GM19238 (cell line): ENCODE results near the gene NBPF10.
"Not testable (repeated sequence)": the region's sequence is repeated elsewhere in the genome, so short reads cannot be mapped to it uniquely, and the experiment has no call there.

Source experiments
- DNase-seq: peaks from one replicate; pipeline ENCODE4 v3.0.0; 2011; ENCODE audit warnings: low spot score; ENCODE audit not compliant: insufficient read length

The NBPF10 gene, protein sequence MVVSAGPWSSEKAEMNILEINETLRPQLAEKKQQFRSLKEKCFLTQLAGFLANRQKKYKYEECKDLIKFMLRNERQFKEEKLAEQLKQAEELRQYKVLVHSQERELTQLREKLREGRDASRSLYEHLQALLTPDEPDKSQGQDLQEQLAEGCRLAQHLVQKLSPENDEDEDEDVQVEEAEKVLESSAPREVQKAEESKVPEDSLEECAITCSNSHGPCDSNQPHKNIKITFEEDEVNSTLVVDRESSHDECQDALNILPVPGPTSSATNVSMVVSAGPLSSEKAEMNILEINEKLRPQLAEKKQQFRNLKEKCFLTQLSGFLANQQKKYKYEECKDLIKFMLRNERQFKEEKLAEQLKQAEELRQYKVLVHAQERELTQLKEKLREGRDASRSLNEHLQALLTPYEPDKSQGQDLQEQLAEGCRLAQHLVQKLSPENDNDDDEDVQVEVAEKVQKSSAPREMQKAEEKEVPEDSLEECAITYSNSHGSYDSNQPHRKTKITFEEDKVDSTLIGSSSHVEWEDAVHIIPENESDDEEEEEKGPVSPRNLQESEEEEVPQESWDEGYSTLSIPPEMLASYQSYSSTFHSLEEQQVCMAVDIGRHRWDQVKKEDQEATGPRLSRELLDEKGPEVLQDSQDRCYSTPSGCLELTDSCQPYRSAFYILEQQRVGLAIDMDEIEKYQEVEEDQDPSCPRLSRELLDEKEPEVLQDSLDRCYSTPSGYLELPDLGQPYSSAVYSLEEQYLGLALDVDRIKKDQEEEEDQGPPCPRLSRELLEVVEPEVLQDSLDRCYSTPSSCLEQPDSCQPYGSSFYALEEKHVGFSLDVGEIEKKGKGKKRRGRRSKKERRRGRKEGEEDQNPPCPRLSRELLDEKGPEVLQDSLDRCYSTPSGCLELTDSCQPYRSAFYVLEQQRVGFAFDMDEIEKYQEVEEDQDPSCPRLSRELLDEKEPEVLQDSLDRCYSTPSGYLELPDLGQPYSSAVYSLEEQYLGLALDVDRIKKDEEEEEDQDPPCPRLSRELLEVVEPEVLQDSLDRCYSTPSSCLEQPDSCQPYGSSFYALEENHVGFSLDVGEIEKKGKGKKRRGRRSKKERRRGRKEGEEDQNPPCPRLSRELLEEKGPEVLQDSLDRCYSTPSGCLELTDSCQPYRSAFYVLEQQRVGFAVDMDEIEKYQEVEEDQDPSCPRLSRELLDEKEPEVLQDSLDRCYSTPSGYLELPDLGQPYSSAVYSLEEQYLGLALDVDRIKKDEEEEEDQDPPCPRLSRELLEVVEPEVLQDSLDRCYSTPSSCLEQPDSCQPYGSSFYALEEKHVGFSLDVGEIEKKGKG (N-terminal part only)

GRCh38 chr1:146144465-146144864 lies at the start of gene NBPF10:
Gene NBPF10, minus strand, starts transcription at chr1:146144804. Its CDS starts 35 bp downstream, at chr1:146144769.
- DNase-seq = not testable (repeated sequence)

GRCh38 chr1:146174531-146174930 lies 29.9 kb upstream of the NBPF10 start:
- not testable (repeated sequence) for DNase-seq

DNA sequence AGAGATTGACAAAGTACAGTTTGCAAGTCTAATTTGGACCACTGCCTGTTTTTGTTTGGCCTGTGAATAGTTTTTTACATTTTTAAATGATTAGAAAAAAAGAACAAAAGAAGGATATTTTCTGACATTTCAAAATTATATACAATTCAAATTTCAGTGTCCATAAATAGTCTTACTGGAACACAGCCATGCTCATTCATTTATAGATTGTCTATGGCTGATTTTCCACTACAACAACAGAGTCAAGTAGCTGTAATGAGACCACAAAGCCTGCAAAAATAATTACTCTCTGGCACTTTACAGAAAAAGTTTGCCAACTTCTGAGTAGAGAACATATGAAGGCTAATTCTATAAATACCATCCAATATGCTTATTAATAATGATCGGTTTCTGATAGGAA lies 23.1 kb upstream of the NBPF10 start:
- not testable (repeated sequence) for DNase-seq

- not testable (repeated sequence) for DNase-seq
Observed at GRCh38 chr1:146167273-146167672, 22.7 kb upstream of the NBPF10 start.
